MG63 (cell line): ENCODE data around the gene ANKRD13D. TPM values are rescaled to one million over a fixed set of nuclear protein-coding genes. Genes with fewer than 3 reads are reported as not detected.

Experiments
- DNase-seq: peaks from one replicate; pipeline ENCODE4 v3.0.0-alpha.2; 2020
- H3K27me3 ChIP-seq: fragments of 250-450 bp; sonication (Bioruptor Pico); 2 replicates; pipeline ENCODE4 v1.5.1; 2020; ENCODE audit warnings: mild to moderate bottlenecking, moderate library complexity
- H3K36me3 ChIP-seq: fragments of 250-450 bp; sonication (Bioruptor Pico); 2 replicates; pipeline ENCODE4 v1.5.1; 2020; ENCODE audit warnings: mild to moderate bottlenecking, moderate library complexity
- H3K4me3 ChIP-seq: fragments of 250-450 bp; sonication (Bioruptor Pico); 2 replicates; pipeline ENCODE4 v1.5.1; 2020; ENCODE audit warnings: mild to moderate bottlenecking, moderate library complexity
- H3K9me3 ChIP-seq: fragments of 250-450 bp; sonication (Bioruptor Pico); 2 replicates; pipeline ENCODE4 v1.5.1; 2020; ENCODE audit warnings: mild to moderate bottlenecking, moderate library complexity
- total RNA-seq: library from RNA; depleted of rRNA; stranded (reverse); fragments of >200 nt; shearing (Covaris generic); gene quantifications from 2 replicates; pipeline ENCODE4 v1.2.3, GENCODE V29; 2014; ENCODE audit warnings: low replicate concordance

The ANKRD13D gene
- total RNA-seq, 1 experiment from 2014 or later, result 25.8 TPM

DNA sequence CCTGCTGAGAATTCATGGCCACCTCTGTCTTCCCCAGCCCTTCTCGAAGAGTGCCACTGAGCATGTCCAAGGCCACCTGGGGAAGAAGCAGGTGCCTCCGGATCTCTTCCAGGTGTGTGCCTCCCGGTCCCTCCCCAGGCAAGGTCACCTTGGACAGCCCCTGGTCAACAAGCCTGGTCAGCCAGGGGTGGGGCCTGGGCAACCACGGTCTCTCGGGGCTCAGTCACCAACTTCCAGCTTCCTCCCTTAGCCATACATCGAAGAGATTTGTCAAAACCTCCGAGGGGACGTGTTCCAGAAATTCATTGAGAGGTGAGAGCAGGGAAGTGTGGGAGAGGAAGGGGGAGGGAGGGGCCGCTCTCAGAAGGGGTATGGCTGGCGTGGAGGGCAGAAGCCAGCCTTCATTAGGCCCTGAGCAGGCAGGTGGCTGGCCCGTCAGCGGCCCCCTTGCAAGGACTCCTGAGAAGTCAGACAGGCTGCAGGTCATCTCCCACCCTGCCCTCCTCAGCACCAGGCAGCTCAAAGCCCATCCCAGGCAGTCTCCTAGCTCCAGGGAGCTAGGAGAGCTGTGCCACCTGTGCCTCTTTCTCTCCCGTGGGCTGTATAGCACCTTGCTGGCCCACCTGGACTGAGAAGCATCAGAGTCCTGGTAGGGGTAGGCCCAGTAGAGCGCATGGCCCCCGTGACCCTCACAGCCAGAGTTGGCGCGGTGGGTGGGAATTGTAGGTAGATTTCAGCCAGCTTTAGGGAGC, 9.3 kb upstream of the ANKRD13D start:
- peaks cover 50% of the 10 kb centered on the region for H3K36me3 ChIP-seq
- no peak for DNase-seq

GRCh38 chr11:67280341-67280787, 8.7 kb upstream of the ANKRD13D start:
- DNase-seq, result no peak
- Histone ChIP-seq H3K27me3 (no peaks in the 10 kb centered on the region), H3K36me3 (peaks cover 52% of the 10 kb centered on the region), H3K9me3 (no peaks in the 10 kb centered on the region), H3K4me3 (no peak overlapping the region)

More for the DNA sequence above, 9.3 kb upstream of the ANKRD13D start:
- Histone ChIP-seq H3K27me3 (no peaks in the 10 kb centered on the region), H3K9me3 (no peaks in the 10 kb centered on the region), H3K4me3 (no peak overlapping the region)

DNA sequence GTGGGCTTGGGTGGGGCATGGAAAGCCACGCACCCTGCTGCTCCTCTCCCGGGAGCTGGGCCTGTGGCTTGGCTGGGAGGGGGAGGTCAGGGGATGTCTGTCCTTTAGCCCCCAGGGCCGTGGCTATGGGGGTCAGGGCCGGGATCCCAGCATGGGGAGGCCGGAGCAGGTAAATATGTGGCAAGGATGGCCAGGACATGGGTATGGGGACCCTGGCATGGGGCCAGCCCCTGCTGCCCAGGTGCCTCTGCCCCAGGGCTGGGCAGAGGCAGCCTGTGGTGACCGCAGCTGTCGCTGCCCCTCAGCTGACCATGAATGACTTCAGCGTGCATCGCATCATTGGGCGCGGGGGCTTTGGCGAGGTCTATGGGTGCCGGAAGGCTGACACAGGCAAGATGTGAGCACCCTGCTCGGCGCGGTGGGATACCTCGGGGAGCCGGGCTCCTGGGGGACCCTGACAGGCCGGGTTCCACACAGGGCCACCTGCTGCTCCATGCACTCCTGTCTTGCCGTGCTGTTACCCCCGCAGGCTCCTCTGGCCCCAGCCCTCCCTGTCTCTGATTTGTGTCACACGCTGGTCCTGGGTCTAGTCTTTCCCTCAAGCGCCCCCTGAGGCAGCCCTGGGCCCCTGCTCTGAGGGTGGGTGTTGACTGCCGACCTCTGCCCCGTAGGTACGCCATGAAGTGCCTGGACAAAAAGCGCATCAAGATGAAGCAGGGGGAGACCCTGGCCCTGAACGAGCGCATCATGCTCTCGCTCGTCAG, 8.1 kb upstream of the ANKRD13D start:
- Histone ChIP-seq H3K9me3 (no peaks in the 10 kb centered on the region), H3K36me3 (peaks cover 56% of the 10 kb centered on the region), H3K27me3 (no peaks in the 10 kb centered on the region), H3K4me3 (no peak overlapping the region)
- no peak for DNase-seq

DNA sequence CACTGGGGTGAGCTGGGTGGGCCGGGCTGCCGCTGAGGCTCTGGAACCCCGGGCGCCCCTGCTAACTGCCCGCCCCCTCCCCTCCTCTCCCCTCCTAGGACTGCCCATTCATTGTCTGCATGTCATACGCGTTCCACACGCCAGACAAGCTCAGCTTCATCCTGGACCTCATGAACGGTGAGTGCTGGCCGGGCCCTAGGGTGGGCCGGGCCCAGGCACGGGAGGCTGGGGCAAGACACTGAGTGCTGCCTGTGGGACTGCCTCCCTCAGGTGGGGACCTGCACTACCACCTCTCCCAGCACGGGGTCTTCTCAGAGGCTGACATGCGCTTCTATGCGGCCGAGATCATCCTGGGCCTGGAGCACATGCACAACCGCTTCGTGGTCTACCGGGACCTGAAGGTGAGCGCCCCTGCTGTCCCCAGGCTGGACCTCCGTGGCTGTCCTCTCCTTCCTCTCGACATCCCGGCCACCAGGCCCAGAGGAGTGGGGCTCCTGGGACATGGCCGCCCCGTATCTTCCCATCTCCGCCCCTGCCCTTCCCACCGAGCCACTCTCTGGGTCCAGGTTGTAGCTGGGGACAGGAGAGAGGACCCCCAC, 7.5 kb upstream of the ANKRD13D start:
- Histone ChIP-seq H3K27me3 (no peaks in the 10 kb centered on the region), H3K9me3 (no peaks in the 10 kb centered on the region), H3K36me3 (peaks cover 58% of the 10 kb centered on the region), H3K4me3 (no peak overlapping the region)
- DNase-seq, result no peak

GRCh38 chr11:67282155-67282875, 6.8 kb upstream of the ANKRD13D start:
- no peak overlapping the region for H3K4me3 ChIP-seq
- DNase-seq, result no peak
- no peaks in the 10 kb centered on the region for H3K27me3 ChIP-seq
- H3K9me3 ChIP-seq, result no peaks in the 10 kb centered on the region
- H3K36me3 ChIP-seq, result peaks cover 61% of the 10 kb centered on the region

DNA sequence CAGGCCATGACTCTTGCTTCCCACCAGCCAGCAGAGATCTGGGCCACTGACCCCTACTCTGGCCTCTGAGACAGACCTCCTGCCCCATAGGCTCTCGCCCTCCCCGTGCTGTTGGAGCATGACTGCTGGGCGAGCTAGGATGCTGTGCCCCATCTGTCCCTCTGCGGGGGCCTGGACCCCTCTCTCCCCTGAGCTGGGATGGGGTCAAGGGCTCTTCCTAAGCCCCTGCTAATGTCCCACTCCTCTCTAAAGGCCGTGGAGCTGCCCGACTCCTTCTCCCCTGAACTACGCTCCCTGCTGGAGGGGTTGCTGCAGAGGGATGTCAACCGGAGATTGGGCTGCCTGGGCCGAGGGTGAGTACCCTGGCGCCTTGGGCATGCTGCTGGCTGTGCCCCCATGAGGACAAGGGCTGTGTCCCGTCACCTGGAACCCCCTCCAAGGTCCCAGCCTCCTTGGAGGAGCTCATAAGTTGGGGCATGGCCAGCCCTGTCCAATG, 6.2 kb upstream of the ANKRD13D start:
- H3K4me3 ChIP-seq, result no peak overlapping the region
- no peaks in the 10 kb centered on the region for H3K9me3 ChIP-seq
- no peak for DNase-seq
- H3K36me3 ChIP-seq, result peaks cover 58% of the 10 kb centered on the region
- no peaks in the 10 kb centered on the region for H3K27me3 ChIP-seq

GRCh38 chr11:67283481-67283963, 5.6 kb upstream of the ANKRD13D start:
- no peak overlapping the region for H3K4me3 ChIP-seq
- no peak for DNase-seq
- H3K36me3 ChIP-seq, result peaks cover 59% of the 10 kb centered on the region
- no peaks in the 10 kb centered on the region for H3K9me3 ChIP-seq
- no peaks in the 10 kb centered on the region for H3K27me3 ChIP-seq

- Histone ChIP-seq H3K4me3 (no peak overlapping the region), H3K36me3 (peaks cover 48% of the 10 kb centered on the region), H3K27me3 (no peaks in the 10 kb centered on the region), H3K9me3 (no peaks in the 10 kb centered on the region)
- no peak for DNase-seq
Observed at GRCh38 chr11:67284811-67285540, 4.1 kb upstream of the ANKRD13D start.

- Histone ChIP-seq H3K36me3 (peaks cover 47% of the 10 kb centered on the region), H3K4me3 (no peak overlapping the region), H3K27me3 (no peaks in the 10 kb centered on the region), H3K9me3 (no peaks in the 10 kb centered on the region)
- DNase-seq, result no peak
Observed at GRCh38 chr11:67285541-67286498, 3.3 kb upstream of the ANKRD13D start.

DNA sequence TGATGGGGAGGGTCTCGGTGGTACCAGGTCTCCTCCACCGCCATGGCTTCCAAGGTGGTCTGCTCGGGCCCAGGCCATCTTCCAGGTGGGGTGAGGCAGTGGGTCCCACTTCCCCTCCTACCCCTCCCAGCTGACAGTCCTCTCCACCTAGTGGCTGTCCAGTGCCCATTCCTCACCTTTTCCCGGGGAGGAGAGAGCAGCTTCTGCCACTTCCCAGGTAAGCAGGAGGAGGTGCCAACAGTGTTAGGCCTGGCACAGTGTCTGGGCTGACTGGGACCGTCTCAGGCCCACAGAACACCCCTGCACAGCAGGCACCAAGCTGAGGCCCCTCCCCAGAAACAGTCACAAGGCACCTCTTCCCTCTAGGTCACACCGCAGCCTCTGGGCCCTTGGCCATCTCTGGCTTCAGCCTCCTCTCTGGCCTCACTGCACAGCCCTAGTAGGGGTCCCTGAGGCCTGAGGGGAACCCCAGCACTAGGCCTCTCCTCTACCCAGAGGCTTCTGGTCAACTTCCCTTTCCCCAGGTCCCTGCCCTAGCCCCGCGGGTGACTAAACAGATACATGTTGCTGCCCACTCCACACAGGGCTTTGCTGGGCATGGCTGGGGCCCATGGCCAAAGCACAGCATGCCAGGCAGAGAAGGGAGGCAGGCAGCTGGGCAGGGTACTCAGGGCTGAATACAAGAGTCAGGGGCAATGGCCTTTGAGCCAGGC, 2.3 kb upstream of the ANKRD13D start:
- H3K9me3 ChIP-seq, result no peaks in the 10 kb centered on the region
- no peak for DNase-seq
- no peaks in the 10 kb centered on the region for H3K27me3 ChIP-seq
- peaks cover 48% of the 10 kb centered on the region for H3K36me3 ChIP-seq
- no peak overlapping the region for H3K4me3 ChIP-seq

DNA sequence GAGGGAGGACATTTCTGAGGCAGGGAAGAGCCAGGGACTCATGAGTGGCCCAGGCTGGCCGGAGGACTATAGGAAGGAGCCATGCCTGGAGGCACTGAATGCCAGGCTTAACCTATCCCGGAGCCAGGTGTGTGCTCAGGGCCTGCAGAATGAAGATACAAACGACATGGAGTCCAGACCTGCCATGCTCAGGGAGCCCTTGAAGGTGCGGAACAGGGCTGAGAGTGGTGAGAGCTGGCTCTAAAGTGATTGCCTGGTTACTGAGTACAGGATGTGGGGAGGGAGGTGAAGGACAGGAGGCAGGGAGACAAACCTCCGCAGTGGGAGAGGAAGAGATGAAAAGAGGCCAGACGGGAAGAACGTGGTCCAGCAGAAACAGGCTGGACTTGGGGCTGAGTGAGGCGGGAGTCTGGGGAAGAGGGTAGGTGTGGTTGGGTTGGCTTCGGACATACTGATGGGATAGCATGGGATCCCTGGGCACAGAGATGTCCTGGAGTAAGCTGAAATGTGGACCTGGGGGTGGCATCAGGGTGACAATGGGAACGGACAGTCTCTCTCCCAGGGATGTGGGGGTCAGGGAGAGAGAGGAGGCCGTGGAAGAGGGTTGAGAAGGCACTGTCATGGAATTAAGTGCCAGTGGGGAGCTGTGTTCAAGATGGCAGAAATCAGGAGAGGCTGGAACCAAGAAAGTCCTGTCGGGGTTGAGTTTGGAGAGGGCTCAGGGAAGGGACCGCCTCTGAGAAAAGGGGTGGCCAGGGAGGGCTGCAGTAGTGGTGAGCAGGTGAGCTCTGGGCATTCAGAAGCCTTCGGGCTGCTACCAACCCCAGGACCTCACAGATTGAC, 1.5 kb upstream of the ANKRD13D start:
- Histone ChIP-seq H3K36me3 (peaks cover 53% of the 10 kb centered on the region), H3K9me3 (no peaks in the 10 kb centered on the region), H3K4me3 (peak overlapping the region; percentile 98), H3K27me3 (no peaks in the 10 kb centered on the region)
- DNase-seq, result no peak

GRCh38 chr11:67288198-67288451, 978 bp upstream of the ANKRD13D start:
- Histone ChIP-seq H3K27me3 (no peaks in the 10 kb centered on the region), H3K4me3 (peak overlapping the region; percentile 98), H3K36me3 (peaks cover 55% of the 10 kb centered on the region), H3K9me3 (no peaks in the 10 kb centered on the region)
- DNase-seq, result no peak

GRCh38 chr11:67288452-67289225, 464 bp upstream of the ANKRD13D start:
- Histone ChIP-seq H3K27me3 (no peaks in the 10 kb centered on the region), H3K9me3 (no peaks in the 10 kb centered on the region), H3K4me3 (peak overlapping the region; percentile 98), H3K36me3 (peaks cover 55% of the 10 kb centered on the region)
- DNase-seq, result peak; percentile 92
